Measurements from ENCODE around the gene PIP.

DNA sequence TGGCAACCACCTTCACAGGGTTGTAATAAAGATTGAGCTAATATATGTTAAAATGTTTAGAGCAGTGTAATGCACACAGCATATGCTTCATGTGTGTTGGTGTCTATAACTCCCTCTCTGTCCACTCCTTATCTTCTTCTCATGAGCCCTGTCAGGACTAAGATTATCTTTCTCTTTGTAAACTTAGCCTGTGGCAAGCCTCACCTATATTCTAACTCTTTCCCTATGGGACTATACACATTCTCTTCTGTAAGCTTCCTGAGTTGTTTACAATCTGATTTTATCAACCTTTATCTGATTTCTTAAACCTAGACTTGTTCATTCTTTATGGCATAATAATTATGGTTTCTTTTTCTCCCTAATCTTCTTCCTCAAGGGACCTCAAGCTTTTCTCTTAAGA is 2.4 kb upstream of the PIP start:
- TF ChIP-seq, protein P1, sequence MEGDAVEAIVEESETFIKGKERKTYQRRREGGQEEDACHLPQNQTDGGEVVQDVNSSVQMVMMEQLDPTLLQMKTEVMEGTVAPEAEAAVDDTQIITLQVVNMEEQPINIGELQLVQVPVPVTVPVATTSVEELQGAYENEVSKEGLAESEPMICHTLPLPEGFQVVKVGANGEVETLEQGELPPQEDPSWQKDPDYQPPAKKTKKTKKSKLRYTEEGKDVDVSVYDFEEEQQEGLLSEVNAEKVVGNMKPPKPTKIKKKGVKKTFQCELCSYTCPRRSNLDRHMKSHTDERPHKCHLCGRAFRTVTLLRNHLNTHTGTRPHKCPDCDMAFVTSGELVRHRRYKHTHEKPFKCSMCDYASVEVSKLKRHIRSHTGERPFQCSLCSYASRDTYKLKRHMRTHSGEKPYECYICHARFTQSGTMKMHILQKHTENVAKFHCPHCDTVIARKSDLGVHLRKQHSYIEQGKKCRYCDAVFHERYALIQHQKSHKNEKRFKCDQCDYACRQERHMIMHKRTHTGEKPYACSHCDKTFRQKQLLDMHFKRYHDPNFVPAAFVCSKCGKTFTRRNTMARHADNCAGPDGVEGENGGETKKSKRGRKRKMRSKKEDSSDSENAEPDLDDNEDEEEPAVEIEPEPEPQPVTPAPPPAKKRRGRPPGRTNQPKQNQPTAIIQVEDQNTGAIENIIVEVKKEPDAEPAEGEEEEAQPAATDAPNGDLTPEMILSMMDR (IDR thresholded peaks at IDR 0.05), result no peak
- no peak for TF ChIP-seq ZFX (IDR thresholded peaks at IDR 0.05; ENCODE audit: borderline replicate concordance)
